C4-2B (cell line): ENCODE results near the gene VOPP1.

ENCODE experiments used
- ZFX ChIP-seq: fragments of 450-650 bp; IDR thresholded peaks from 2 replicates; pipeline ENCODE4 v1.6.1; 2017
- TF ChIP-seq, protein P1 (sequence below): fragments of 450-650 bp; conservative IDR thresholded peaks from 2 replicates; pipeline ENCODE4 v1.5.1; 2017; ENCODE audit warnings: mild to moderate bottlenecking

- TF ChIP-seq, protein P1, sequence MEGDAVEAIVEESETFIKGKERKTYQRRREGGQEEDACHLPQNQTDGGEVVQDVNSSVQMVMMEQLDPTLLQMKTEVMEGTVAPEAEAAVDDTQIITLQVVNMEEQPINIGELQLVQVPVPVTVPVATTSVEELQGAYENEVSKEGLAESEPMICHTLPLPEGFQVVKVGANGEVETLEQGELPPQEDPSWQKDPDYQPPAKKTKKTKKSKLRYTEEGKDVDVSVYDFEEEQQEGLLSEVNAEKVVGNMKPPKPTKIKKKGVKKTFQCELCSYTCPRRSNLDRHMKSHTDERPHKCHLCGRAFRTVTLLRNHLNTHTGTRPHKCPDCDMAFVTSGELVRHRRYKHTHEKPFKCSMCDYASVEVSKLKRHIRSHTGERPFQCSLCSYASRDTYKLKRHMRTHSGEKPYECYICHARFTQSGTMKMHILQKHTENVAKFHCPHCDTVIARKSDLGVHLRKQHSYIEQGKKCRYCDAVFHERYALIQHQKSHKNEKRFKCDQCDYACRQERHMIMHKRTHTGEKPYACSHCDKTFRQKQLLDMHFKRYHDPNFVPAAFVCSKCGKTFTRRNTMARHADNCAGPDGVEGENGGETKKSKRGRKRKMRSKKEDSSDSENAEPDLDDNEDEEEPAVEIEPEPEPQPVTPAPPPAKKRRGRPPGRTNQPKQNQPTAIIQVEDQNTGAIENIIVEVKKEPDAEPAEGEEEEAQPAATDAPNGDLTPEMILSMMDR = no peak
- TF ChIP-seq ZFX = no peak
Observed at GRCh38 chr7:55427800-55428199, 144.5 kb downstream of the VOPP1 start.
